K562 (cell line): Measurements from ENCODE around the gene PCBD2. TPM values are rescaled to one million over a fixed set of nuclear protein-coding genes. Genes with fewer than 3 reads are reported as not detected.

Experiments used
- ATAC-seq: fragments of 200-7000 bp; cut with Tn5 transposase; 3 replicates; pipeline ENCODE4 v1.9.1; 2020; ENCODE audit warnings: moderate library complexity
- BruUV-seq: library from RNA; stranded (reverse); fragments of 400-500 nt; replicated peaks from 2 replicates; lab custom pipeline; 2021; lab: Mats Ljungman, UMichigan
- CTCF ChIA-PET: fragments of 300-600 bp; formaldehyde crosslinking; extraction: SDS; loops from one replicate; lab custom pipeline; 2021; ENCODE audit warnings: low intra/inter-chr PET ratio; lab: Yijun Ruan, JAX
- POLR2A ChIA-PET: fragments of 300-600, 350-650 bp; sonication (Branson Sonifier 250); formaldehyde crosslinking; extraction: SDS; loops from one replicate; lab custom pipeline; 2021; ENCODE audit warnings: antibody characterized with exemption, inconsistent platforms; lab: Yijun Ruan, JAX
- DNase-seq, 4 experiments: peaks; one replicate each; pipeline versions ENCODE4 v3.0.0 to v3.0.0-alpha.2; 2011 to 2018; ENCODE audit warnings: low spot score in 3 of 4, mixed read lengths in 3 of 4; ENCODE audit errors: extremely low read depth in 1 of 4
- FAIRE-seq: peaks from 2 replicates; lab custom pipeline; 2011; peaks lifted over from hg19 to GRCh38; lab: Jason Lieb, UNC
- H2AFZ ChIP-seq: 2 replicates; pipeline ENCODE4 v1.6.0; 2011; ENCODE audit warnings: low read depth, low read length, control low read depth, inconsistent platforms
- H3K27ac ChIP-seq: fragments of 200-600 bp; 3 replicates; pipeline ENCODE4 v1.8.0; 2011; ENCODE audit warnings: low read depth, mild to moderate bottlenecking, control low read depth, inconsistent platforms, low read length, moderate library complexity, mixed read lengths; ENCODE audit errors: extremely low read depth
- H3K27me3 ChIP-seq, 2 experiments: fragments of 300-600 bp in 1 of 2; 2 replicates in 1 of 2; 3 replicates in 1 of 2; pipeline versions ENCODE4 v1.6.0 to v1.8.0; 2011; ENCODE audit warnings: inconsistent platforms in 2 of 2, low read length in 2 of 2, mild to moderate bottlenecking in 1 of 2, mixed read lengths in 1 of 2, moderate library complexity in 1 of 2; ENCODE audit not compliant: control insufficient read depth in 2 of 2, insufficient read depth in 2 of 2
- H3K36me3 ChIP-seq: fragments of 300-600 bp; 3 replicates; pipeline ENCODE4 v1.8.0; 2011; ENCODE audit warnings: mild to moderate bottlenecking, low read length, inconsistent platforms; ENCODE audit not compliant: control insufficient read depth, insufficient read depth
- H3K4me1 ChIP-seq, 2 experiments: fragments of 200-600 bp in 1 of 2; replicated peaks in 1 of 2; 2 replicates in 1 of 2; 3 replicates in 1 of 2; pipeline versions ENCODE4 v1.5.1 to v1.8.0; 2011; ENCODE audit warnings: inconsistent platforms in 2 of 2, low read length in 2 of 2, mild to moderate bottlenecking in 1 of 2, mixed read lengths in 1 of 2, moderate library complexity in 1 of 2; ENCODE audit not compliant: control insufficient read depth in 2 of 2, insufficient read depth in 2 of 2
- H3K4me2 ChIP-seq: 2 replicates; pipeline ENCODE4 v1.6.1; 2011; ENCODE audit warnings: low read length, control low read depth, inconsistent platforms, mixed read lengths; ENCODE audit not compliant: insufficient read depth
- H3K4me3 ChIP-seq: fragments of 200-600 bp; sonication (generic), shearing (Covaris generic); 2 replicates; pipeline ENCODE4 v1.5.1; 2016; ENCODE audit warnings: control low read depth, inconsistent platforms
- H3K79me2 ChIP-seq: fragments of 200-600 bp; 3 replicates; pipeline ENCODE4 v1.8.0; 2011; ENCODE audit warnings: low read length, inconsistent platforms; ENCODE audit not compliant: control insufficient read depth, insufficient read depth
- H3K9ac ChIP-seq, 2 experiments: 2 replicates each; pipeline versions ENCODE4 v1.6.0 to v1.6.1; 2011; ENCODE audit warnings: low read depth in 2 of 2, low read length in 2 of 2, control low read depth in 1 of 2, inconsistent platforms in 1 of 2, mild to moderate bottlenecking in 1 of 2, mixed read lengths in 1 of 2; ENCODE audit not compliant: insufficient read depth in 1 of 2
- H3K9me1 ChIP-seq: one replicate; pipeline ENCODE4 v1.6.0; 2011; ENCODE audit warnings: inconsistent platforms, mild to moderate bottlenecking, low read length, moderate library complexity; ENCODE audit not compliant: control insufficient read depth, insufficient read depth
- H3K9me3 ChIP-seq: replicated peaks from 2 replicates; pipeline ENCODE4 v1.5.1; 2011; ENCODE audit warnings: low read depth, low read length, inconsistent platforms; ENCODE audit not compliant: control insufficient read depth, insufficient read depth
- H4K20me1 ChIP-seq: replicated peaks from 2 replicates; pipeline ENCODE4 v1.6.1; 2011; ENCODE audit warnings: low read length, inconsistent platforms, mixed read lengths; ENCODE audit not compliant: control insufficient read depth, insufficient read depth
- ARID2 ChIP-seq: fragments of 450-650 bp; IDR thresholded peaks from 2 replicates; pipeline ENCODE4 v1.6.1; 2017; ENCODE audit warnings: antibody characterized with exemption, mild to moderate bottlenecking
- BCOR ChIP-seq: fragments of 450-650 bp; IDR thresholded peaks from 2 replicates; pipeline ENCODE4 v1.6.1; 2016
- BRCA1 ChIP-seq, 2 experiments: fragments of 450-650 bp in 1 of 2; sonication (generic) in 1 of 2; formaldehyde crosslinking in 1 of 2; IDR thresholded peaks; 2 replicates each; pipeline versions ENCODE4 v1.5.0 to v1.6.1; 2017 to 2020; ENCODE audit warnings: mild to moderate bottlenecking in 1 of 2, missing genetic modification reagents in 1 of 2
- HLTF ChIP-seq: fragments of 450-650 bp; IDR thresholded peaks from 2 replicates; pipeline ENCODE4 v1.6.1; 2016
- MECOM ChIP-seq: fragments of 250-450 bp; sonication (Bioruptor Pico); IDR thresholded peaks from 2 replicates; pipeline ENCODE4 v1.8.0; 2022; ENCODE audit warnings: inconsistent platforms
- RFX7 ChIP-seq: fragments of 250-450 bp; sonication (Bioruptor Pico); IDR thresholded peaks from 2 replicates; pipeline ENCODE4 v1.5.1; 2021; ENCODE audit warnings: mild to moderate bottlenecking
- ZHX1 ChIP-seq: fragments of 150-350 bp; conservative IDR thresholded peaks from 2 replicates; pipeline ENCODE4 v1.6.1; 2014; ENCODE audit warnings: low read length
- ZNF644 ChIP-seq: fragments of 200-800 bp; sonication (Bioruptor generic); IDR thresholded peaks from 2 replicates; pipeline ENCODE4 v1.6.1; 2016; ENCODE audit warnings: low read depth, missing genetic modification characterization, missing compliant biosample characterization
- WGBS: fragments of 100-300 bp; shearing (Covaris generic); methylation state at CpG from one replicate; pipeline ENCODE4 v1.1.6; 2016; ENCODE audit warnings: low coverage, mixed read lengths; ENCODE audit not compliant: insufficient coverage; ENCODE audit errors: missing lambda C conversion rate; 5-methylcytosine and 5-hydroxymethylcytosine counted together
- in situ Hi-C: fragments of 300-500 bp; cut with MboI; formaldehyde crosslinking; loops from 4 replicates; pipeline ENCODE4 v1.15.0; 2018; ENCODE audit warnings: inconsistent platforms, mixed read lengths
- intact Hi-C: fragments of 100-400 bp; cut with micrococcal nuclease; formaldehyde crosslinking; loops from 2 replicates; pipeline ENCODE4 v1.14.2; 2022
- polyA plus RNA-seq, 8 experiments: library from polyadenylated mRNA; depleted of rRNA in 4 of 8; stranded (reverse) in 5 of 8; unstranded in 3 of 8; fragments of >200 nt; fragmentation: Nextera tagmentation in 2 of 8; fragmentation: Illumina TruSeq in 1 of 8; extraction: Ambion mirVana in 2 of 8; extraction: Trizol in 1 of 8; gene quantifications; 2 replicates each; pipeline versions ENCODE4 v1.2.1 to v1.2.3, GENCODE V29; 2011 to 2014; ENCODE audit warnings: inconsistent platforms in 1 of 8, missing spikeins in 1 of 8
- total RNA-seq, 7 experiments: library from RNA; depleted of rRNA in 6 of 7; stranded (reverse); fragments of >200 nt in 6 of 7; fragmentation: Illumina TruSeq in 2 of 7; extraction: Trizol in 2 of 7; gene quantifications; 2 replicates each; pipeline versions ENCODE4 v1.2.1 to v1.2.3, GENCODE V29; 2011 to 2021; ENCODE audit warnings: low replicate concordance in 1 of 7

PCBD2 gene
- total and polyA plus RNA-seq, 9 of the 15 experiments (the other 6 are each of a cell fraction or from before 2014, with no cell fraction given), result 5.2 to 13.8 (median 7.8) TPM

- no TSS peak for BruUV-seq
- Histone ChIP-seq H3K9me1 (no peaks in the 10 kb centered on the region), H3K9me3 (no peaks in the 10 kb centered on the region), H3K4me3 (no peak overlapping the region), H3K27ac (no peak overlapping the region), H3K36me3 (no peaks in the 10 kb centered on the region), H3K4me1 (no peaks in the 10 kb centered on the region), H3K27me3 (no peaks in the 10 kb centered on the region), H3K4me2 (no peak overlapping the region), H4K20me1 (no peaks in the 10 kb centered on the region; the same call in 1 of the 2 replicates), H3K79me2 (no peaks in the 10 kb centered on the region), H2AFZ (no peak overlapping the region), H3K9ac (no peak overlapping the region)
- 49% methylated on average over 8 of the region's 8 CpGs for WGBS
- ATAC-seq, result no peak
- no peak for FAIRE-seq
- intact Hi-C loops (no loop called here), in situ Hi-C loops (no loop called here)
- ChIA-PET CTCF (no interaction called here), POLR2A (interaction anchor here (6.1 kb wide), 1 partner anchor 17 kb away, joined by 35 read pairs; no protein-coding TSS in a partner anchor)
- DNase-seq, result peak in 1 of 4 experiments; percentile 3
- TF ChIP-seq BCOR, result no peak
- TF ChIP-seq RFX7, result no peak
- TF ChIP-seq BRCA1 (IDR thresholded peaks at IDR 0.05), result no peak
- TF ChIP-seq BRCA1 (CRISPR knock-in tag; IDR thresholded peaks at IDR 0.05), result no peak
- TF ChIP-seq ZHX1, result no peak
- TF ChIP-seq MECOM (CRISPR knock-in tag), result no peak
- no peak for TF ChIP-seq ZNF644
- no peak for TF ChIP-seq ARID2
- no peak for TF ChIP-seq HLTF
These were observed 103.6 kb downstream of the PCBD2 start for GRCh38 chr5:135008556-135008955.
